CMK (cell line): ENCODE data around the gene GSTP1.
"Not testable (repeated sequence)": the region's sequence is repeated elsewhere in the genome, so short reads cannot be mapped to it uniquely, and the experiment has no call there.

Source experiments
- DNase-seq: peaks from one replicate; pipeline ENCODE4 v3.0.0-alpha.2; 2010; ENCODE audit warnings: low read depth

Gene GSTP1

DNA sequence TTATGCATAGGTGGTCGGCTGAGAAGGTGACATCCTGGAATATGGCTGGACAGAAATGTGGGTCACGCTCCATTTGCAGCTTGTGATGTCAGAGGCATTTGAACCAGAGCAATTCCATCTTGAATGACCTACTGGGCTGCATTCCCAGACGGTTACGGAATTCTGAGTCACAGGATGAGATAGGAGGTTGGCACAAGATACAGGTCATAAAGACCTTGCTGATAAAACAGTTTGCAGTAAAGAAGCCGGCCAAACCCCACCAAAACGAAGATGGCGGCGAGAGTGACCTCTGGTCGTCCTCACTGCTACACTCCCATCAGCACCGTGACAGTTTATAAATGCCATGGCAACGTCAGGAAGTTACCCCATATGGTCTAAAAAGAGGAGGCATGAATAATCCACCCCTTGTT lies 19.9 kb upstream of the GSTP1 start:
- DNase-seq, result not testable (repeated sequence)

DNA sequence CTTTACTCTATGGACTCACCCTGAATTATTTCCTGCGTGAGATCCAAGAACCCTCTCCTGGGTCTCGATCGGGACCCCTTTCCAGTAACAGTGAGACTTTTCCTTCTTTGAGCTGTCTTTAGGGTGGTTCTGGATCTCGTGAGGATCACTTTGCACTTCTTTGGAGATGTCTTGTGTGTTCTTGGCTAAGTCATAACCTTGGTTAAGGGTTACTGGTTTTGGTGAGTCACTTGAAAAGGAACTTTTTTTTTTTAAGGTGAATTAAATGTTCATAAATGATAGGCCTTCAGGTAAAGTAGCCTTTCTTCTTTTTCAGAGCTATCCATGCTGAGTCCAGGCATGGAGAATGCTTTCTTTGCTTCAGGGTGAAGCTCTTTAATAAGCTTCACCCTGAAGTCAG lies 19.4 kb upstream of the GSTP1 start:
- DNase-seq, result no peak

DNA sequence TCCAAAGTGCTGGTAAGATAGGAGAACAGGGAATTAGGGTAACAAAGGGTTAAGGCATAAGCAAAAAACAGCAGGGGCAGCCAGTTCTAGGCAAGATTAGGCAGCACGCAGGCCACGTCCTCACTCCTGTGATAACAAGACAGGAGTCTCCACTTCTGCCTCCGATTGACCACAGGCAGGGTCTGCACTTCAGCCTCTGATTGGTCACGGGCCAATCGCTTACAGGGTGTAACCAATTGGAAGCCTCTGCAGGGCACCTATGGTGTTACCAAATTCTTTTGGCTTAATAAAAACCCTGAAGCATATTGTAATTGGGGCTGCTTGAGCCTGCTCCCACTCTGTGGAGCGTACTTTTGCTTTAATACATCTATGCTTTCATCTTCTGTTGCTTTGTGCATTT lies 12.2 kb upstream of the GSTP1 start:
- no peak for DNase-seq

DNA sequence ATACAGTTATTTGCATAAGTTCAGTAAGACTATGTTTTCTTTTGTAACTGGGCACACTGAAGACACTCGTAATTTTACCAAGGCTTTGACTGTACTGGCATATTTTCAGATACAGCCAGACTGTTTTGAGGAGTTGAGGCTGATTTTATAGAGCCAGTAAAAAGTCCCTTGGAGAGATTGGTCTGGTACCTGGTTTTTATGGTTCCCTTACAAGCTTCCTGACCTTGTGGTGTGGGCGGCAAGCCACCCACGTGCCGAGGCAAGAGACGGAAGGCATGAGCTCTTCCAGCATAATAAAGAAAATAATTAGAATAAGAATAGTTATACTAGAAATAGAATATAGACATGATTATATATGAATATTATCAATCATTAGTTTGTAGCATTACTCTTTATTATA lies 11.3 kb upstream of the GSTP1 start:
- no peak for DNase-seq

DNA sequence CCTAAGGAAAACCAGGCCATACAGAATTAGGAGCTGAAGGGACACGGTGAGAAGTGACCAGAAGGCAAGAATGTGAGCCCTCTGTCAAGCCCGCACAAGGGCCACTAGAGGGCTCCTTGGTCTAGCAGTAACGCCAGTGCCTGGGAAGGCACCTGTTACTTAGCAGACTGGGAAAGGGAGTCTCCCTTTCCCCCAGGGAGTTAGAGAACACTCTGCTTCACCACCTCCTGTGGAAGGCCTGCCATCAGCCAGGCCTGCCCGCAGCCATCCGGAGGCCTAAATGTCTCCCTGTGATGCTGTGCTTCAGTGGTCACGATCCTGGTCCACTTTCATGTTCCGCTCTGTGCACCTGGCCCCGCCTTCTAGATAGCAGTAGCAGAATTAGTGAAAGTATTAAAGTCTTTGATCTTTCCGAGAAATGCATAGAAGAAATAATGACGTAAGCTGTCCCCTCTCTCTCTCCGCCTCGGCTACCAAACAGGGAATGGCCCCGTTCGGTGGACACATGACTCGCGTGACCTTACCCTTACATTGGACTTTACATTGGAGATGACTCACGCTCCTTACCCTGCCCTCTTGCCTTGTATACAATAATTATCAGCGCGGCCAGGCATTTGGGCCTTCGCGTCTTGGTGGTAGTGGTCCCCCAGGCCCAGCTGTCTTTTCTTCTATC lies 10.7 kb upstream of the GSTP1 start:
- DNase-seq, result no peak

DNA sequence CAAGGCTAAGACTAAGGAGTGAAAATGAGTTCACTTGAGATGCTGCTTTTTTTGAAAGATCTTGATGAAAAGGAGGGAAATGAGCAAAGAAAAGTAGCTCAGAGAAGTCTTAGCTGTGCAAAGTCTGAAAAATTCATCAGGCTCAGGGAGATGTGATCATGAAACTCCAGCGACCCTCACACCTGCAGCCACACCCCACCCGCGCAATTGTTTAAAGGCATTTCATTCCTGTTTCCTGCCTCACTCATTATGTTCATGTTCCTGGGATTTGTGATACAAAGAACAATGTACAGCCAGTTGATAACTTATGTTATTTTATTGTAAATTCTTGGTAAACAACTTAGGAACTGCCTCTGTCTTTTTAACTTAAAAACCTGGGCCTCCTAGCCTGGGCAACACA lies 8.7 kb upstream of the GSTP1 start:
- DNase-seq, result no peak

DNA sequence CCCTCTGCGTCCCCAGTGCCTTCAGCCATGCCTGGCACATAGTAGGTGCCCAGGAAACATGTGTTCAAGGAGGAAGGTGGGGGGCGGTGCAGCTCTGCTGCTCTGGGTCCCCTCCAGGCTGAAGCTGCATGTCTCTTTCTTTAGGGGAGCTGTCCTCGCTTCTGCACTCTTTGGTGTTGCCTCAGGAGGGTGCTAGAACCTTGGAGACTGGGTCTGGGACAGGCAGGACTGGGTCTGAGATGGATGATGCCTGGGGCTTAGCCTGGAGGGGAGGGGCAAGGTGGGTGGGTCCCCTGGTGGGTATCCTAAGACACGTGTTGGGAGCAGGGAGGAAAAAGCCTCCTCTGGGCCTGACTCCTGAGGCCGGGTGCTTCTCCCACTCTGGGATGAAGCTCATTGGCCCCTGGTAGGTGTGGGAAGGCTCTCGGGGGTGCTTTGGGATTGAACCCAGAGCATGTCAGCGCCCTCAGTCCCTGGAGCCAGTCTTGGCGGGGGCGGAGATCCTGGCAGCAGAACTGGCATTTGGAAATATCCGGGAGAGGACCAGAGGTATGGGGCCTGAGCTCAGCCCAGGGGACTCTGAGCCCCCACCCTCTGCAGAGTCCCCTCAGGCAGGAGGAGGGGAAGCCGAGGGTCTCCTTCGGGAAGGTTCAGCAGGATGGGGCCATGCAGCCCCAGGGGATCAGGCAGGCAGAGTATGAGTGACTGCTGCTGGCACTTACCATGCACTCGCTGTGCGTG lies 6.7 kb upstream of the GSTP1 start:
- DNase-seq, result no peak

DNA sequence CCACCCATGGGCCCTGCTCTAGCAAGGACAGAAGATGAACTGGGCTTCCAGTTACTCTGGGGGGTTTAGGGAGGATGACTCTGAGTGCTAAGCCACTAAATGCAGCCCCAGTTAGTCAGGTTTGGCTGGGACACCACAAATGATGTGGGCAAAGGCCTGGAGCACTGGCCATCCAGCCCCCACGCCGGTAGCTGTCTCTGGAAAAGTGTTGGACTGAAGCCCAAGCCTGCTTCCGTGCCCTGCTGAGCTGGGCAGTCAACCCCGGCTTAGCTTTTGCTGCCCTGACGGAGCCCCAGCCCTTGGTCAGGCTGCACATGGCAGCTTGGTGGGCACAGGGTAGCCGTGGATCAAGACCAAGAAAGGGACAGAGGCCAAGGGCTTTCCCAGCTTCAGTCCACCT lies 5.7 kb upstream of the GSTP1 start:
- DNase-seq, result no peak

DNA sequence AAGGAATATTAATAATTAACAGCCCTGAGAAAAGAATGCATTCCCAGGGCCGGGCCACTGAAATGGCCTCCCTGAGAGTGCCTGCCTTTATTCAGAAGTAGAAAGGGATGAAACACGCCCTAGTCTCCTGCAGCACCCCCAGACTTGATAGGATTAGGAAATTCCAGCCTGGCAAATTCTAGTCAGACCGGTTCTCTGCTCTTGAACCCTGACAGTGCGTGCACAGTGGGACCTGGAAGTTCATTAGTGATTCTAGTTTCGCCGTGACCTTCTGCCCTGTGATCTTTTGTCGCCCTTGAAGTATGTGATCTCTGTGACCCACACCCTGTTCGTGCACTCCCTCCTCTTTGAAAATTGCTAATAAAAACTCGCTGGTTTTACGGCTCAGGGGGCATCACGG lies 2.1 kb upstream of the GSTP1 start:
- no peak for DNase-seq

DNA sequence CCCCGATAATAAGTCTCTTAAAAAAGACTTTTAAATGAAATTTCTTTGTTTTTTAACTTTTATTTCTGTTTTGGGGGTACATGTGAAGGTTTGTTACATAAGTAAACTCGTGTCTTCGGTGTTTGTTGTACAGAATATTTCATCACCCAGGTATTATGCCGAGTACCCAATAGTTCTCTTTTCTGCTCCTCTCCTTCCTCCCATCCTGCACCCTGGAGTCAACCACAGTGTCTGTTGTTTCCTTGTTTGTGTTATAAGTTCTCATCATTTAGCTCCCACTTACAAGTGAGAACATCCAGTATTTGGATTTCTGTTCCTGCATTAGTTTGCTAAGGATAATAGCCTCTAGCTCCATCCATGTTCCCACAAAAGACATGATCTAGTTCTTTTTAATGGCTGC lies 1.6 kb upstream of the GSTP1 start:
- no peak for DNase-seq

DNA sequence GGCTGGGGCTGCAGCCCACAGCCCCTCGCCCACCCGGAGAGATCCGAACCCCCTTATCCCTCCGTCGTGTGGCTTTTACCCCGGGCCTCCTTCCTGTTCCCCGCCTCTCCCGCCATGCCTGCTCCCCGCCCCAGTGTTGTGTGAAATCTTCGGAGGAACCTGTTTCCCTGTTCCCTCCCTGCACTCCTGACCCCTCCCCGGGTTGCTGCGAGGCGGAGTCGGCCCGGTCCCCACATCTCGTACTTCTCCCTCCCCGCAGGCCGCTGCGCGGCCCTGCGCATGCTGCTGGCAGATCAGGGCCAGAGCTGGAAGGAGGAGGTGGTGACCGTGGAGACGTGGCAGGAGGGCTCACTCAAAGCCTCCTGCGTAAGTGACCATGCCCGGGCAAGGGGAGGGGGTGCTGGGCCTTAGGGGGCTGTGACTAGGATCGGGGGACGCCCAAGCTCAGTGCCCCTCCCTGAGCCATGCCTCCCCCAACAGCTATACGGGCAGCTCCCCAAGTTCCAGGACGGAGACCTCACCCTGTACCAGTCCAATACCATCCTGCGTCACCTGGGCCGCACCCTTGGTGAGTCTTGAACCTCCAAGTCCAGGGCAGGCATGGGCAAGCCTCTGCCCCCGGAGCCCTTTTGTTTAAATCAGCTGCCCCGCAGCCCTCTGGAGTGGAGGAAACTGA lies 731 bp downstream of the GSTP1 start:
- peak; percentile 58 for DNase-seq

DNA sequence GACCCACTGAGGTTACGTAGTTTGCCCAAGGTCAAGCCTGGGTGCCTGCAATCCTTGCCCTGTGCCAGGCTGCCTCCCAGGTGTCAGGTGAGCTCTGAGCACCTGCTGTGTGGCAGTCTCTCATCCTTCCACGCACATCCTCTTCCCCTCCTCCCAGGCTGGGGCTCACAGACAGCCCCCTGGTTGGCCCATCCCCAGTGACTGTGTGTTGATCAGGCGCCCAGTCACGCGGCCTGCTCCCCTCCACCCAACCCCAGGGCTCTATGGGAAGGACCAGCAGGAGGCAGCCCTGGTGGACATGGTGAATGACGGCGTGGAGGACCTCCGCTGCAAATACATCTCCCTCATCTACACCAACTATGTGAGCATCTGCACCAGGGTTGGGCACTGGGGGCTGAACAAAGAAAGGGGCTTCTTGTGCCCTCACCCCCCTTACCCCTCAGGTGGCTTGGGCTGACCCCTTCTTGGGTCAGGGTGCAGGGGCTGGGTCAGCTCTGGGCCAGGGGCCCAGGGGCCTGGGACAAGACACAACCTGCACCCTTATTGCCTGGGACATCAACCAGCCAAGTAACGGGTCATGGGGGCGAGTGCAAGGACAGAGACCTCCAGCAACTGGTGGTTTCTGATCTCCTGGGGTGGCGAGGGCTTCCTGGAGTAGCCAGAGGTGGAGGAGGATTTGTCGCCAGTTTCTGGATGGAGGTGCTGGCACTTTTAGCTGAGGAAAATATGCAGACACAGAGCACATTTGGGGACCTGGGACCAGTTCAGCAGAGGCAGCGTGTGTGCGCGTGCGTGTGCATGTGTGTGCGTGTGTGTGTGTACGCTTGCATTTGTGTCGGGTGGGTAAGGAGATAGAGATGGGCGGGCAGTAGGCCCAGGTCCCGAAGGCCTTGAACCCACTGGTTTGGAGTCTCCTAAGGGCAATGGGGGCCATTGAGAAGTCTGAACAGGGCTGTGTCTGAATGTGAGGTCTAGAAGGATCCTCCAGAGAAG lies 1.6 kb downstream of the GSTP1 start:
- DNase-seq, result no peak

DNA sequence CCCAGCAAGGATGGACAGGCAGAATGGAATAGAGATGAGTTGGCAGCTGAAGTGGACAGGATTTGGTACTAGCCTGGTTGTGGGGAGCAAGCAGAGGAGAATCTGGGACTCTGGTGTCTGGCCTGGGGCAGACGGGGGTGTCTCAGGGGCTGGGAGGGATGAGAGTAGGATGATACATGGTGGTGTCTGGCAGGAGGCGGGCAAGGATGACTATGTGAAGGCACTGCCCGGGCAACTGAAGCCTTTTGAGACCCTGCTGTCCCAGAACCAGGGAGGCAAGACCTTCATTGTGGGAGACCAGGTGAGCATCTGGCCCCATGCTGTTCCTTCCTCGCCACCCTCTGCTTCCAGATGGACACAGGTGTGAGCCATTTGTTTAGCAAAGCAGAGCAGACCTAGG lies 2.3 kb downstream of the GSTP1 start:
- no peak for DNase-seq

DNA sequence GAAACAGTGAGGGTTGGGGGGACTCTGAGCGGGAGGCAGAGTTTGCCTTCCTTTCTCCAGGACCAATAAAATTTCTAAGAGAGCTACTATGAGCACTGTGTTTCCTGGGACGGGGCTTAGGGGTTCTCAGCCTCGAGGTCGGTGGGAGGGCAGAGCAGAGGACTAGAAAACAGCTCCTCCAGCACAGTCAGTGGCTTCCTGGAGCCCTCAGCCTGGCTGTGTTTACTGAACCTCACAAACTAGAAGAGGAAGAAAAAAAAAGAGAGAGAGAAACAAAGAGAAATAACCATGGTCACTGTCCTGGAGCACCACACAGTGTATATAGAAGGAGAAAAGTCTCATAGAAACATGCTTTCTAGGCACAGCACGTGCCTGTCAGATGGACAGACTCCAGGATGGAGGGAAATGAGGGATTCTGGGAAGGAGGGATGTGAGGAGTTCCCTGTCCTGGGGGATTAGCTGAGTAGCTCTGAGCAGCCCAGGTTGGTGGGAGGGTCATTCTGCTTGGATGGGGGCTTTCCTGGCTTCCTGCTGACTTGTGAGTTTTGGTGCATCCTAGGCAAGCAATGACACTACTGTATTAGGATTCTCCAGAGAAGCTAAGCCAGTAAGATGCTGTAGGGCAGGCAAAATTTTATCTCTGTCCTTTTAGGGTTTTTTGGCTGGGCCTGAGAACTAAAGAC lies 3.1 kb downstream of the GSTP1 start:
- DNase-seq, result no peak

DNA sequence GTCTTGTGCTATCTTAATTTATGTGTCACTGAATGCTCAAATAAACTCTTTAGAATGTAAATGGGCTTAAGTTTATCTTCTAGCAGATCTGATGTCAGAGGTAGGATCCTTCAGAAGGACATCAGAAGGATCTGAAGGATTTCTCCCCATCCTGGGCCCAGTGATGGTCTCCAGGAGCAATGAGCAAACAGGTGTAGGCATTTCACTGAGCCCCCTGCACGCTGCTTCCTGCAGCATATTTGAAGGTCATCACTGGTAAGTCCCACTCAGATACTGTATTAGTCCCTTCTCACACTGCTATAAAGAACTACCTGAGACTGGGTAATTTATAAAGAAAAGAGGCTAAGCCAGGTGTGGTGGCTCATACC lies 4.5 kb downstream of the GSTP1 start:
- no peak for DNase-seq

DNA sequence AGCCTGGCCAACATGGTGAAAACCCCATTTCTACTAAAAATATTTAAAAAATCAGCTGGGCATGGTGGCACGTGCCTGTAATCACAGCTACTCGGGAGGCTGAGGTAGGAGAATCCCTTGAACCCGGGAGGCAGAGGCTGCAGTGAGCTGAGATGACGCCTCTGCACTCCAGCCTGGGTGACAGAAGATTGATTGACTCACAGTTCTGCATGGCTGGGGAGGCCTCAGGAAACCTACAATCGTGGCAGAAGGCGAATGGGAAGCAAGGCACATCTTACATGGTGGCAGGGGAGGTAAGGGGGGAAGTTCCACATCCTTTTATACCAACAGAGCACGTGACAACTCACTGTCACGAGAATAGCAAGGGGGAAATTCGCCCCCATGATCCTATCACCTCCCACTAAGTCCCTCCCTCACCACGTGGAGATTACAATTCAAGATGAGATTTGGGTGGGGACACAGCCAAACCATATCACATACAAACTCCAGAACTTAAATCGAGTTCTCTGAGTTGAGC lies 5.3 kb downstream of the GSTP1 start:
- DNase-seq, result not testable (repeated sequence)

DNA sequence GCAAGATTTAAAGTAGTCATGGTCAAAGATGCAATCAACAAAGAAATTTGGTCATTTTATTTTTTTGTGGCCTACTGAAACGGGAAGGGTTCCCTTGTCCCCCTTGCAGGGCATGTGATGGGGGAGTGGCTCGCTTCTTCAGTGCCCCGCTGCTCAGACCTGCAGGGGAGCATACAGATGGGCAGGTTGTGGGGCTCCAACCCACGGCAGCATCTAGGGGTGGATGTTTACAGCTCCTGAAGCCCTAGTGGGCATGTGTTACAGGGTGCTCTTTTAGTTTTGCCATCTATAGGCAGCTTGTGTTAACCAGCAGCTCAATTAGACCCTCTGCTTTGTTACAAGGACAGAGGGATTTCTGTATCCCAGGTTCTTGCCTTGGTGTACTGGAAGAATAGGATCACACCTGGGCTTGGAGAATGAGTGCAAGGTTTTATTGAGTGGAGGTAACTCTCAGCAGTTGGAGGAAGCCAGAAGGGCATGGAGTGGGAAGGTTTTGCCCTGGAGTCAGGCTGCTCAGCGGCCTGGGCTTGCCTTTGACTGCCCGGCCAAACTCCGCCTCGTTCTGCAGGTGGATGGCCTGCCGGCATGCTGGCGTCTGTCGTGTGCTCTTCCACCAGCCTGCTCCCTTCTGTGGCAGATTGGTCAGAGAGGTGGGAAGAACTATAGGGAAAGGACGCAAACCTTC lies 9.4 kb downstream of the GSTP1 start:
- DNase-seq, result no peak

DNA sequence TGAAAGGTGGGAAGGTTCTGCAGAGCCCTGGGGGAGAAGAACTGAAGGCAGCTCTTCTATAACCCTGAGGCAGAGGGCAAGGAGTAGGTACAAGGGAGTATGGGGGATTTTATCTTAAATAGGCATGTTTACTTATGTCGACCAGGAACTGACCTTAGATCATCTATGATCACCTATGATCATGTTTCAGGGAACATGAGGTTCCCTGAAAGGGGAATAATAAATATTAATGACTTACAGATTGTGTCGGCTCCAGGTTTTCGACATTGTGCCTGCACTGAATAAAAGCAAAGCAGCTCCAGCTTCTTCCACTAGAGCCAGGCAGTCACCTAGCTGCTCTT lies 9.9 kb downstream of the GSTP1 start:
- no peak for DNase-seq

DNA sequence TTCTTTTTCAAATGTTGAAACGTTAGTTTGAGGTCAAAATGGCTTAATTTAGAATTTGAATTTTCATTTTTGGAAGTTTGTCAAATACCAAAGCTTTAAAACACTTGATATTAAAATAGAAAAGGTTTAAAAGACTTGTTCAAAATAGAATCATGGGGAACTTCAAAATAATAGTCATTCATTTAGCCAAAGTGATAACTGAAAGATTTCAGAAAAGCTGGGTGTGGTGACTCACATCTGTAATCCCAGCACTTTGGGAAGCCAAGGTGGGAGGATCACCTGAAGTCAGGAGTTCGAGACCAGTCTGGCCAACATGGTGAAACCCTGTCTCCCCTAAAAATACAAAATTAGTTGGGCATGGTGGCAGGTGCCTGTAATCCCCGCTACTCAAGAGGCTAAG lies 10.9 kb downstream of the GSTP1 start:
- no peak for DNase-seq

DNA sequence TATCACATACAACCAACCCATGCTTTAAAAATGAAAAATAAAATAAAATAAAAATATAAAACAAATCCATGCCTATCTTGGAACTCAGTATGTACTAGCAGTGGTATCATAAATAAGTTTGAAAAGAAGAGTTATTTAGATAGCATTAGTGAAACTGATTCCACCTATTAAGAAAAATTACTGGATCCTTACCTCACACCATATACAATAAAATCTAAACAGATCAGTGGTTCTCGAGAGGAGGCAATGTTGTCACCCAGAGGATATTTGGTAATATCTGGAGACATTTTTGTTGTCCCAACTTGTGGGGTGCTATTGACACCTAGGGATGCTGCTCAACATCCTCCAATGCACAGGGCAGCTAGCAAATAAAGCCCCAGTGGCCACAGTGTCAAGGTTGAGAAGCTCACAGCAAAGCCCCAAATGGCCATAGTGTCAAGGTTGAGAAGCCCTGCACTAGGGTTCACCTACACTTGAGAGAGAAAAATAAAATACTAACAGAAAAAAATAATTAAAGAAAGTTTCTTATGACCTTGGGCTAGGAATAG lies 13.2 kb downstream of the GSTP1 start:
- DNase-seq, result no peak

DNA sequence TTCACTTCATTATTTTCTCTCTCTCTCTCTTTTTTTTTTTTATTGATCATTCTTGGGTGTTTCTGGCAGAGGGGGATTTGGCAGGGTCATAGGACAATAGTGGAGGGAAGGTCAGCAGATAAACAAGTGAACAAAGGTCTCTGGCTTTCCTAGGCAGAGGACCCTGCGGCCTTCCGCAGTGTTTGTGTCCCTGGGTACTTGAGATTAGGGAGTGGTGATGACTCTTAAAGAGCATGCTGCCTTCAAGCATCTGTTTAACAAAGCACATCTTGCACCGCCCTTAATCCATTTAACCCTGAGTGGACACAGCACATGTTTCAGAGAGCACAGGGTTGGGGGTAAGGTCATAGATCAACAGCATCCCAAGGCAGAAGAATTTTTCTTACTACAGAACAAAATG lies 13.8 kb downstream of the GSTP1 start:
- DNase-seq, result not testable (repeated sequence)
